ENCODE measurements around the gene SNX6.
"Not testable (repeated sequence)": the region's sequence is repeated elsewhere in the genome, so short reads cannot be mapped to it uniquely, and the experiment has no call there.

SNX6 gene

DNA sequence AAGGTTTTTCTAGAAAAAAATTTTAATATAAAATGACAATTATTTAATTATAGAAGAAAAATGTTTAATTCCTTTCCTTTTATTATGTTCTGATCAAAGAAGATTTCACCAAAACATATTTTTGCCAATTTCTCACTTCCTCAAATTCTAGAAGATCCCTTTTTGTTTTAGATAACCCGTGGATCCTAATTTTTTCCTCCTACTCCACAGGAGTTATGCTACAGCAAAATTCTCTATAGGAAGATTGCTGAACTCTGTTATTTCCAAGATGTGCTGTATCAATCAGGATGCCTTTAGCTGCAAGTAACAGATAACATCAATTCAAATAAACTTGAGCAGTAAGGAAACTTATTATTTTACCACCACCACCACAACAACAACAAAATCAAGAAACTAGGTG is 3.8 kb upstream of the SNX6 start:
- no peak for DNase-seq

DNA sequence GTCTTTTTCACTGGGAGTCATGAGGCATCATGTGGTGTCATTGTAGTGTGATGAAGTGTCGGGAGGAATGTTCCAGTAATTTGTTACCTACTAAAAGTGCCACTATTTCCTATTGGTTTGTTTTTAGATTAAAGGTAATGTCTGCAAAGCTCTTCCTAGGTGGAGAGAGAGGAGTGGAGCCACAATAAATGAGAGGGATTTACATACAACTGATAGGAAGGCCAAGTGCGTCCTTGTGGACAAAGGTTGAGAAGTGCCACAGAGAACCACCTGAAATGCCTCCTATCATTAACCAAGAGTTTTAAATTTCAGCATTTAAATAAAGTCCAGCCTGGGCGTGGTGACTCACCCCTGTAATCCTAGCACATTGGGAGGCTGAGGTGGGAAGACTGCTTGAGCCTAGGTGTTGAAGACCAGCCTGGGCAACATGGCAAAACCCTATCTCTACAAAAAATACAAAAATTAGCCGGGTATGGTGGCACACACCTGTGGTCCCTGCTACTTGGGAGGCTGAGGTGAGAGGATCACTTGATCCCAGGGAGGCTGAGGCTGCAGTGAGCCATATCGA is 2.5 kb upstream of the SNX6 start:
- DNase-seq, result no peak

DNA sequence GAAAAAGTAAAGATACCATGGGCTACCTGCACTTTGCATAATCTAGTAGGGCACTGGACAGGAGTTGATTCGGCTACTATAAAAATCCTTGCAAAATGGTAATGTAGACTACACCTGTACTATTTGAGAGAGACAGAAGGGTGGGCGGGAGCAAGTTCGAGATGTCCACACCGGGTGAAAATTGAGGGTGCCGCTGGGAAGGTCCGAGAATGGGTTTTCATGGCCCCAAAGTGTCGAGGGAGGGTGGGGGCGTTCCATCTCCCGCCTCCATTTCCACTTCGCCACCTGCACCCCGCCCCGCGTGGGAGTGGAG is 648 bp downstream of the SNX6 start:
- DNase-seq, result no peak

DNA sequence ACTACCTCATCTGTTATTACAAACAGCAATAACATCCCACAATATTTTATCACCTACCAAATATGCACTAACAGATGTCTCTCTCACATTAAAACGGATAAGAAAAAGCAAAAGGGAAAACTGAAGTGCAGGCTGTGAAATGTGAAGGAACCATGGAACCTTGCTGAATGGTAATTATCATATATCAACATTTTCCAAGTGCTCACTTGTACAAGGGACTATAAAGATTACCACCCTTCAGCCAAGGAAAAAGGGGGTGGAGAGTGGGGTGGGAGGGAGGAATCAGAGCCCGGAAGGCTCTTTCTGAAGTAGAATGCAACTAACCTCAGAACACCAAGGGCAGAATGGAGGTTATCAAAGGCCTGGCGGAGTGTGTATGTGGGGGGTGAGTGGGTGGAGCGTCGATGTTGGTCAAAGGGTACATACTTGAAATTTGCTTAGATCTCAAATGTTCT is 1.2 kb downstream of the SNX6 start:
- no peak for DNase-seq

DNA sequence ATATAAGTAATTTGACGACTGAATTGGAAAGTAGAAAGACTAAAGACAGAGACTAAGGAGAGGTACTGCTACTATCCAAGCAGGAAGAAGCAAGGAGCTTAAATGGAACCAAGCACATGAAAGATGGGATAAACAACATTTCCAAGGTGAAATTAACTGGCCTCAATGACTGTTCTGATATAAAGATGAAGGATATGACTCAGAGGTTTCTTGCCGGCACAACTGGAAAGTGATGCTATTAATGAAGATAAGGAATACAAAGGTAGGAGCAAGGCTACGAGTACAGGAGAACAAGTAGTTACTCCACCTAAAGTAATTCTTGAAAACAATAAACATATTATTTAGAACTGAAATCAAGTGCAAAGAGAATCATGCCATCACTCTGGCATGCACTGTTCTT is 6.4 kb downstream of the SNX6 start:
- no peak for DNase-seq

DNA sequence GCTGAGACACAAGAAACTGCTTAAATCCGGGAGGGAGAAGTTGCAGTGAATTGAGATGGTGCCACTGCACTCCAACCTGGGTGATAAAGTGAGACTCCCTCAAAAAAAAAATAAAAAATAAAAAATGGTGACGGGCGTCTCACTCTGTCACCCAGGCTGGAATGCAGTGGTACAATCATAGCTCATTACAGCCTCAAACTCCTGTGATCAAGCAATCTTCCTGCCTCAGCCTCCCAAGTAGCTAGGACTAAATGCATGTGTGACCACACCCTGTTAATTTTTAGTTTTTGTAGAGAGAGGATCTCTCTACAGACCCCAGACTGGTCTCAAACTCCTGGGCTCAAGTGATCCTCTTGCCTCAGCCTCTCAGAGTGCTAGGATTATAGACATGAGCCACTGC is 9.1 kb downstream of the SNX6 start:
- DNase-seq, result no peak

DNA sequence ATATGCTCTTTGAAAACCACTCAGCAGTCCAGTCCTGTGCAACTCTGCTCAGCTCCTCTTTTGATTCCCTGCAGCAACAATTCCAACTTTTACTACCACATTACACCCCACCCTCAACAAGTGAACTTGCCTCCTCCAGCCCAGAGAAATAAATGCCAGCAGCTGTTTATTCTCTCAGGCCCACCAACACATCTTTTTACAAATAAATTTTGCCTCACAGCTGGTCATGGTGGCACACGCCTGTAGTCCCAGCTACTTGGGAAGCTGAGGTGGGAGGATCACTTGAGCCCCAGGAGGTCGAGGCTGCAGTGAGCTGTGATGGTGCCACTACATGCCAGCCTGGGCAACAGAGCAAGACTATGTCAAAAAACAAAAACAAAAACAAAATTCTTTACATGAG is 9.8 kb downstream of the SNX6 start:
- no peak for DNase-seq

DNA sequence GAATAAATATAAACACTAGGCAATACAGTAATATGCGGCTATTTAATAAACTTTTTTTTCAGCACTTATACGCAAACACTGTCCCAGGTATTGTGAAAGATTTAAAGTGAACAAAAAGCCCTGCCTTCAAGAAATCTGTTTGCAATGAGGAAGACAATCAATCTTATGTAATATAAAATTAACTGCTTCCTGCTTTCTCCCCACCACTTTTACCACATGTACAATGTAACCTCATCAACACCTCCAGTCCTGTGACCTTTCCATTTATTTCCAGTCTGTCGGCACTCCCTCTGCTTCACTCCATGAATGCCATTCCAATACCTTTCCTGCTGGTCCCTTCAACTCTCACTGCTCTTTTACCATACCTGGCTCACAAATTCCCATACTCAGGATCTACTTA is 10.5 kb downstream of the SNX6 start:
- no peak for DNase-seq

DNA sequence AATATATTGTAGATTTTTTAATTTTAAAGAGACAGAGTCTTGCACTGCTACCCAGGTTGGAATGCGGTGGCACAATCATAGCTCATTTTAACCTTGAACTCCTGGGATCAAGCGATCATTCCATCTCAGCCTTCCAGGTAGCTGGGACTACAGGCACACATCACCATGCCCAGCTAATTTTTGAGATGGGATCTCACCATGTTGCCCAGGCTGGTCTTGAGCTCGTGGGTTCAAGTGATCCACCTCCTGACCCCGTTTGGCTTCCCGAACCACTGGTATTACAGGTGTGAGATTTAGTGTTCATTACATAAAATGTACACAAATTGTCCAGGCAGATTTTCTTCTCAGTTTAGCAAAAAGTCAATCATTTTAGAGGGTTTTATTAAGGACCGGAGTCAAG is 13.6 kb downstream of the SNX6 start:
- no peak for DNase-seq

DNA sequence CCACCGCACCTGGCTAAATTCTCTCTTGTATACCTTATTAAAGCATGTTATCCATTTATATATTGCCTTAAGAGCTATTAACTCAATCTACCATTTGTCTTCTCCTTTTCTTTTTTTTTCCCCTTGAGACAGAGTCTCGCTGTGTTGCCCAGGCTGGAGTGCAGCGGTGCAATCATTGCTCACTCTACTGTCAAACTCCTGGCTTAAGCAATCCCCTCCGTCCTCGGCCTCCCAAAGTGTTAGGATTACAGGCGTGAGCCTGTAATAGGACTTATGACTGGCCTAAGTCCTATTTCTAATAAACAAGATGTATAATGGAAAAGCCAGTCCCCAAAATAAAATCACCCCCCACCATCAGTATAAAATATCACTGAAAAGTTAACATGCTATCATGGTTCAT is 14.4 kb downstream of the SNX6 start:
- DNase-seq, result no peak

DNA sequence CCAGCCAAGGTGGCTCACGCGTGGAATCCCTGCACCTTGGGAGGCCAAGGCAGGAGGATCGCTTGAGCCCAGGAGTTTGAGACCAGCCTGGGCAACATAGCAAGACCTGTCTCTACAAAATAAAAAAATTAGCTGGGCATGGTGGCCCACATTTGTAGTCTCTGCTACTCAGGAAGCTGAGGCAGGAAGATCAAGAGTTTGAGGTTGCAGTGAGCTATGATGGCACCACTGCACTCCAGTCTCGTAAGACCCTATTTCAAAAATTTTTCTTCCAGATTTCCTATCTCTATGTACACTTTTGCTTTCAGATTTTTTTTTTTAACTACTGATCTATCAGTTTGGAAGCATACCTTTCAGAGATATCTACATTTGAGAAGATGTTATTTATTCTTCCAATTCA is 15.3 kb downstream of the SNX6 start:
- DNase-seq, result no peak

DNA sequence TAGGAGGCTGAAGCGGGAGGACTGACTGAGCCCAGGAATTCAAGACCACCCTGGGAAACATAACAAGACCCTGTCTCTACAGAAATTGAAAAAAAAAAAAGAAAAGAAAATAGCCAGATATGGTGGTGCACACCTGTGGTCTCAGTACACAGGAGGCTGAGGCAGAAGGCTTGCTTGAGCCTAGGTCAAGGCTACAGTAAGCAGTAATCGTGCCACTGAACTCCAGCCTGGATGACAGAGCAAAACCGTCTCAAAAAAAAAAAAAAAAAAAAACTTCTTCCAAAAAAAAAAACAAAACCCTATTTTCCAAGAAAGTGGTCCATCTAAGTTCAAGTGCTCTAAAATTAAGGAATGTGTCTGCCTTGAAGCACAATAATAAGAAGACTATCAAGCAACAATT is 19.8 kb downstream of the SNX6 start:
- no peak for DNase-seq

DNA sequence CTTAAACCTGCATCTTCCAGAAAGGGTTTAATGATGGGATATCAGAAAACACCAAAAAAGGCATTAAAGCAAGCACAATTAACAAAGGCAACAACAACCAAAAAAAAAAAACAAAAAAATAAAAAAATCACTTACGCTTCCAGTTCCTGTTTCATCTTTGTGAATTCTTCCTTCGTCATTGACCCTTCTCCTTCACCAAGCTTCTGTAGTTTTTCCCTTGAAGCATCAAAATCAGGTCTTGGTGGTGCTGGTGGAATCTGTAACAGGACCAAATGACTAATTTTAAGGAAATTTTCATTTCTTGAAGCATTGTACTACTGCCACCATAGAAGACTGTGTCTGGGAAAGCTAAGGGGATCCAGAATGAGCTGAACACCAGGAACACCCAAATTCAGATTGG is 24.5 kb downstream of the SNX6 start:
- DNase-seq, result no peak

DNA sequence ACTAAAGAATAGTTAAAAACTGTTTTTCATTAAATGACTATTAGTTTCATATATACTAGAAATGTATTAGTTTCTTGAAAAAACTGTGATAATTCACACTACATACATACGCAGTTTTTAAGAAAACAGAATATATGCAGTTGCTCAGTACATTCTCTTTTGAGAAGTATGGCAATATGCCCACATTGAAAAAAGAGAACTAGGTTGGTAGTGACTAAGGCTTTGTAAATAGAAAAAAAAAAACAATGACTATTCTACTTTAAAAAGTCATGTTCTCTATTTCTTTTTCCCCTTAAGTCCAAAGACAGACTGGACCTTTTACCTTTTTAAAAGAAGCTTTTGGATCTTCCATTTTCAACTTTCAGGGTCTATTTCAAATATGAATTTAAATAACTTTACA is 25.0 kb downstream of the SNX6 start:
- DNase-seq, result no peak

DNA sequence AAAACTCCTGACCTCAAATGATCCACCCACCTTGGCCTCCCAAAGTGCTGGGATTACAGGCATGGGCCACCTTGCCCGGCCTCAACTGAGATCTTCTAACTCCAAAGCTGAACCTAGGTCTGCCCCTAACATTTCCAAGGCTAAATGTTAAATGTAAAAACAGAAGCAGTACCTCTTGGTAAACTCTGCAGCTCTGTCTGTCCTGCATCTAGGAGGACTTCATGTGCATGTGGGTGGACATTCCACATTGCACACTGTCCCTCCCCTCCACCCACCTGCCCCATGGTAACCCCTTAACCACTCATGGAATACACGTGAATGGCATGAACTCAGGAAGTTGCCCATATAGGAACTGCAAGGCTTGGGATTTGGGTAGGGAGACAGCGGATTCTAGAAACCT is 33.1 kb downstream of the SNX6 start:
- no peak for DNase-seq

DNA sequence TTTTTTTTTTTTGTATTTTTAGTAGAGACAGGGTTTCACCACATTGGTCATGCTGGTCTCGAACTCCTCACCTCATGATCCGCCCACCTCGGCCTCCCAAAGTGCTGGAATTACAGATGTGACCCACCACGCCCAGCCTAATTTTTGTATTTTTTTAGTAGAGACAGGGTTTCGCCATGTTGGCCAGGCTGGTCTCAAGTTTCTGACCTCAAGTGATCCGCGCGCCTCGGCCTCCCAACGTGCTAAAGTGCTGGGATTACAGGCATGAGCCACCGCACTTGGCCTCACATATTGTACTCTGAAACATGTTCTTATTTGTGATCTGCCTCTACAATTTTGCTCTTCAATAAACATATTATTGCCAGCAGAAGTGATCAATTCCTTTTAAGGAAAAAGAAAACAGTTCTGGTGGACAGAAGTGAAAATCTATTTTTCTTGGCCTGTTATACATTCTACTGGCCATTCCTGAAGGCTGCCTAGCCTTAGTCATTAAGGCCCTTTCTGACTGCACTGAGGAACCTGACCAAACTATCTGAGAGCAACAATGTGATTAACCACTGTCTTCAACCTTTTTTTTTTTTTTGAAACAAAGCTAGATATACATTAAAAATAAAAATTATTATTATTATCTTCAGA is 36.1 kb downstream of the SNX6 start:
- DNase-seq, result no peak

DNA sequence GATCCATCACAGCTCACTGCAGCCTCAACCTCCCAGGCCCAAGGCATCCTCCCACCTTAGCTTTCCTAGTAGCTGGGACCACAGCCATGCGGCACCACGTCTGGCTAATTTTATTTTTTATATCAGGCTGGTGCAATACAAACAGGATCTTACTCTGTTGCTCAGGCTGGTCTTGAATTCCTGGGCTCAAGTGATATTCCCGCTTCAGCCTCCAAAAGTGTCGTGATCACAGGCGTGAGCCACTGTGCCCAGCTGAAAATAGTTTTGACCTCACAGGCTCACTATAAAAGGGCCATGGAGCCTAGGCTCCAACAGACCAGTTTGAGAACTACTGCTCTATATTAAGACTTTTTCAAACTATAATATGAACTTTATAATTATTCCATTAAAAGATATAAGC is 37.3 kb downstream of the SNX6 start:
- no peak for DNase-seq

DNA sequence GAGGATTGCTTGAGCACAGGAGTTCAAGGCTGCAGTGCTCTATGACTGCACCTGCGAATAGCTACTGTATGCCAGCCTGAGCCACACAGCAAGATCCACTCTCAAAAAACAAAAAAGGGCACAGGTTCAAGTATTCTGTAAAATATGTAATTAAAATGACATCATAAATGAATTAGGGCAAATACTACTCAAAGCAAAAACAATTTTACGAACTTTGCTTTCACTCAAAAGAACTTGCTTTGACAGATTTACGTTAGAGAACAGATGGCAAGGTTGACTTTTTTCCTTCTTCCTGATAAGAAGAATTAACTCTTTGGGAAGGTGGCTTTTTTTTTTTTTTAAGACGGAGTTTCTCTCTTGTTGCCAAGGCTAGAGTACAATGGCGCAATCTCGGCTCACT is 46.4 kb downstream of the SNX6 start:
- DNase-seq, result no peak

DNA sequence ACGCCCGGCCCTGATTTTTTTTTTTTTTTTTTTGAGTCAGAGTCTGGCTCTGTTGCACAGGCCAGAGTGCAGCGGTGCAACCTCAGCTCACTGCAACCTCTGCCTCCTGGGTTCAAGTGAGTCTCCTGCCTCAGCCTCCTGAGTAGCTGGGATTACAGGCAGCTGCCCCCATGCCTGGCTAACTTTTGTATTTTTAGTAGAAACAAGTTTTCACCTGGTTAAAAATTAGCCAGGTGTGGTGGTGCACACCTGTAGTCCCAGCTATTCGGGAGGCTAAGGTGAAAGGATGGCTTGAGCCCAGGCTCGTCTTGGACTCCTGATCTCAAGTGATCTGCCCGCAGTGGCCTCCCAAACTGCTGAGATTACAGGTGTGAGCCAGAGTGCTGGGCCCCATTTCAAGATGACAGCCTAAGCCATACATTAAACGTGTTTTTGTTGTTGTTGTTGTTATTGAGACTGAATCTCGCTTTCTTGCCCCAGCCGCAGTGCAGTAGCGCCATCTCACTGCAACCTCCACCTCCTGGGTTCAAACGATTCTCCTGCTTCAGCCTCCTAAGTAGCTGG is 47.7 kb downstream of the SNX6 start:
- DNase-seq, result no peak

DNA sequence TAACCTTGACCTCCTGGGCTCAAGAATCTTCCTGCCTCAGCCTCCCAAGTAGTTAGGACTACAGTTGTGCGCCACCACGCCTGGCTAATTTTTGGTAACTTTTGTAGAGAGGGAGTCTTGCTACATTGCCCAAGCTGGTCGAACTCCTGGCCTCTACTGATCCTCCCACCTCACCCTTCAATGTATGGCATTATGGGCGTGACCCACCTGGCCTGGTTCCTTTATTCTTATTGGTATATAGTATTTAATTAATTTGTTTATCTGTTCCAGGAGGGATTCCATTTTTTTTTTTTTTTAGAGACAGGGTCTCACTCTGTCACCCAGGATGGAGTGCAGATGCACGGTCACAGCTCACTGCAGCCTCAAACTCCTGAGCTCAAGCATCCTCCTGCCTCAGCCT is 49.6 kb downstream of the SNX6 start:
- DNase-seq, result no peak

DNA sequence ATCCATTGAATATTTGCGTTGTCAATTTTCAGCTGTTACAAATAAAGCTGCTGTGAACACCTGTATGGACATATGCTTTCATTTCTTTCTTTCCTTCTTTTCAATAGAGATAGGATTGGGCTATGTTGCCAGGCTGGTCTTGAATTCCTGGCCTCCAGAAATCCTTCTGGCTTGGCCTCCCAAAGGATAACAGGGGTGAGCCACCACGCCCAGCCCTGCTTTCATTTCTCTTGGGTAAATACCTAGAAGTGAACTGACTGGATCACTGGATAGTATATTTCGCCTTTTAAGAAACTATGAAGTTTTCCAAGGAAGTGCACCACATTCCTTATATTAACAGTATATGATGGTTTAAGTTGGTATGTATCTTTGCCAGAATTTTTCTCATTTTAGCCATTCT is 58.2 kb downstream of the SNX6 start:
- no peak for DNase-seq

DNA sequence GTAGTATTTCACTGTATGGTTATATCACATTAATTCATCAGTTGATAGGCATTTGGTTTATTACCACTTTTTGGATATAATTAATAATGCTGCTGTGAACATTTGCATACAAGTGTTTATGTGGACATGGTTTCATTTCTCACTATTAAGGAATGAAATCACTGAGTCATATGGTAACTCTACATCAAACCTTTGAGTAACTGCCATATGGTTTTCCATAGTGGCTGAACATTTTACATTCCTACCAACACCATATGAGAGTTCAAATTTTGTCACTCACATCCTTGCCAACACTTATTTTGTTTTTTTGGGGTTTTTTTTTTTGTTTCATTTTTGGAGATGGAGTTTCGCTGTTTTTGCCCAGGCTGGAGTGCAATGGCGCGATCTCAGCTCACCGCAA is 60.2 kb downstream of the SNX6 start:
- DNase-seq, result no peak

DNA sequence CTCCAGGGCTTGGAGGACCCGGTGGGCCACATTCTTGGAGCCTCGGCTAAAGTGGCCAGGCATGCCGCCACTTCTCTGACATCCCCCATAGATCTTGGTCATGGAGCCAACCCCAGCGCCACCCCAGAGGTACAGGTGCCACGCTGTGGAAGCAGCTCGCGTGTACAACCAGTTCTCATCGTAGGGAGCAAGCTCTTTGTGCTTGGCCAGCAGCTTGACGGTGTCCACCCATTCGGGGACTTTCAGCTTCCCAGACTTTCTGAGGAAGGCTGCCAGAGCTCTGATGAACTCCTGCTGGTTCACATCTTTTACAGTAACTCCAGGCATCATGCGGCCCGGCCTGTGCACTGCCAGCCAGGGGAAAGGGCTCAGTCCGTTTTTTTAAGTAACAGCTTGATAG is 61.1 kb downstream of the SNX6 start:
- DNase-seq, result no peak

DNA sequence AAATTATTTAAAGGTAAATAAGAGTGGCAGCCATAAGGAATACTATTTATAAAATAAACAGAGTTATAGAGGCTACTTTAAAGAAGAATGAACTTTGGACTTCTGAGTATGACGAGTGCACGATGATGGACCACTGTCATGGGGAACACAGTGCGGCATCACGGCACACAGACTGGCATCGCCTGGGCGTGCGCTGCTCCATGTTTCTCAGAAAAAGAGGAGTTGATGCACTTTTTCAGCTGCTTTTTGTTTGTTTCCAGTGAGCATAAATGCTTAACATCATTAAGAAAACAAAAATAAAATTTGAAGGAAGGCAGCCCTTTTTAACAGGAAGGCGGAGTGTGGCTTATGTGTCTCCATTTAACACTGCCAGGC is 67.2 kb downstream of the SNX6 start:
- DNase-seq, result no peak

DNA sequence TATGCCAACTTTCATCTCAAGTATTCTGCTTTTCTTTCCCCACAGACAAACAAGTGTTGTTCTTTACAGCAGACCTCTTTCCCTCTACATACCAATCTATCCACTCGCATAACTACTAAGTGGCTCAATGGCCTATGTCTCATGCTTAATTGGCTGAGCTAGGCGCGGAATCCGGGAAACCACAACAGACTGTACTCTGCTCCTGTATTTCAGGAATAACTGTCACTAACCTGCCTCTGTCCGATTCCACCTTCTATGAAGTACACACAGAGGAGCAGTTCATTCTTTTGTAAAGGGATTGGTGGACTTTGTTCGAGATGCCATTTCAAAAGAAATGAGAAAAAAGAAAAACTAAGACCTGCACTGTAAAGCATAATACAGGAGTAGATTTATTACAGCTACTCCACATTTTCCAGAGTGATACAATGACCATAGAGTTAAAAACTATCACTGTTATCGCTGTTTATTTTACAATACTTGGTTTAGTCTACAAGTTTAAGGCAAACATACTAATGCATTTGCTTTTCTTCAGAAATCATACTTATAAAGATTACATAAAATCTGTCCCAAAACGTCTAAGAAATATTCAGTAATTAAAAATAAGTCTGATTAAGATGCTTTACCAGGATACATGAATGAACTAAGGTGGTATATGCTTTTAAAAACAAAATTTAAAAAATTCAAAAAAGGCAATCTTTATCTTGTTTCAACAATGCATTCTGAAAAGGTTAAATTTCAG is 67.7 kb downstream of the SNX6 start:
- DNase-seq, result not testable (repeated sequence)

All from eye (tissue), 1 donor.